GM12801 (cell line): ENCODE data around the gene DLGAP1.

Experiments used
- CTCF ChIP-seq: IDR thresholded peaks from one replicate; pipeline ENCODE4 v1.5.1; 2011; ENCODE audit warnings: control low read depth; ENCODE audit not compliant: insufficient read length; ENCODE audit errors: extremely low read depth

DLGAP1 gene

GRCh38 chr18:4119127-4119648 is 335.9 kb downstream of the DLGAP1 start:
- TF ChIP-seq CTCF, result no peak

GRCh38 chr18:4108016-4108415 is 347.1 kb downstream of the DLGAP1 start:
- TF ChIP-seq CTCF, result no peak

GRCh38 chr18:4107049-4107467 is 348.0 kb downstream of the DLGAP1 start:
- TF ChIP-seq CTCF, result no peak

- peak; percentile 43 for TF ChIP-seq CTCF
Measured at GRCh38 chr18:4106407-4107033, 348.6 kb downstream of the DLGAP1 start.

- TF ChIP-seq CTCF, result no peak
Measured at GRCh38 chr18:4102901-4103300, 352.2 kb downstream of the DLGAP1 start.

GRCh38 chr18:4101009-4101408 is 354.1 kb downstream of the DLGAP1 start:
- no peak for TF ChIP-seq CTCF

- TF ChIP-seq CTCF, result no peak
Measured at GRCh38 chr18:4096486-4096885, 358.6 kb downstream of the DLGAP1 start.

- no peak for TF ChIP-seq CTCF
Measured at GRCh38 chr18:4093676-4094075, 361.4 kb downstream of the DLGAP1 start.
